Activated CD4-positive, alpha-beta T cell treated with anti-CD3 and anti-CD28 coated beads, Interleukin-2, Interleukin-4, amounts not matched to agents 100 ng/mL and 50 ng/mL, durations not matched to agents 16 hours and 8 hours (primary cell): ENCODE data around the gene VRK3.

ENCODE experiments used
- DNase-seq: peaks from one replicate; pipeline ENCODE4 v3.0.0-alpha.2; 2020; ENCODE audit warnings: low spot score

VRK3 gene

GRCh38 chr19:49956115-49956495, 69.1 kb downstream of the VRK3 start:
- DNase-seq, result no peak

GRCh38 chr19:49954933-49955332, 70.2 kb downstream of the VRK3 start:
- no peak for DNase-seq

GRCh38 chr19:49954092-49954829, 70.9 kb downstream of the VRK3 start:
- DNase-seq, result no peak

DNA sequence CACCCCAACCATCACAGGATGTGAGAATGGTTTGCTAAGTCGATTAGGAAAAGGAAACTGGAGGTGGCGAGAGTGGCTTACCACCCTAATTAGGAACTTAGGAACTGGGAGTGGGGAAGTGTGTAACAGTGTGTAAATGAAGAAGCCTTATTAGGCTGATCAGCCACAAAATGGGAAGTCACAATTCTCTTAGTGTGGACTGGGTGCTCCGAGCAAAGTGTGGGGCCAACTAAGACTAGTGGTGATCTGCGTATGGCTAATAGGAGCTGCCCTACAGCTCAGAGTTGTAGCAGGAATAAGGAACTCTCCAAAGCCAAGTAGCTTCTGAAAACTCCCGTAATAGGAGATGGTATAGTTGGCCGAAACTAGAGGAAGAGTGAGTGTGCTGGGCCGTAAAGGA, 71.8 kb downstream of the VRK3 start:
- no peak for DNase-seq

- no peak for DNase-seq
Measured at GRCh38 chr19:49952906-49953305, 72.3 kb downstream of the VRK3 start.

DNA sequence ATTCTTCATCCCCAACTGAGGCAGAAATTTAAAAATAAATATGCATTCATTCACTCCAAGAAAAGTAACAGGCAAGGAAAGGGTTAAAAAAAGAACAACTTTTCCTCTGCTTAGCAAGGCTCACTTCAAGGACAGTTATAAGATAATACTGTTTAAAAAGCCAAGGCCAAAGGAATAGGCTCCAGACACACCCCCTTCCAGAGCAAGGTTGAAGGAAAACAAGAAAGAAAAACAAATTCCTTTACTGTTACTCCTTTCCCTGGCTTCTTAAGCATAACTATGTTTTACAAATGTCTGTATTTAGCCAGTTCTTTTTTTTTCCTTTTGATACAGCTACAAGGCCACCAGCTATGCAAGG, 72.7 kb downstream of the VRK3 start:
- no peak for DNase-seq

- no peak for DNase-seq
Measured at GRCh38 chr19:49951806-49952478, 73.2 kb downstream of the VRK3 start.

DNA sequence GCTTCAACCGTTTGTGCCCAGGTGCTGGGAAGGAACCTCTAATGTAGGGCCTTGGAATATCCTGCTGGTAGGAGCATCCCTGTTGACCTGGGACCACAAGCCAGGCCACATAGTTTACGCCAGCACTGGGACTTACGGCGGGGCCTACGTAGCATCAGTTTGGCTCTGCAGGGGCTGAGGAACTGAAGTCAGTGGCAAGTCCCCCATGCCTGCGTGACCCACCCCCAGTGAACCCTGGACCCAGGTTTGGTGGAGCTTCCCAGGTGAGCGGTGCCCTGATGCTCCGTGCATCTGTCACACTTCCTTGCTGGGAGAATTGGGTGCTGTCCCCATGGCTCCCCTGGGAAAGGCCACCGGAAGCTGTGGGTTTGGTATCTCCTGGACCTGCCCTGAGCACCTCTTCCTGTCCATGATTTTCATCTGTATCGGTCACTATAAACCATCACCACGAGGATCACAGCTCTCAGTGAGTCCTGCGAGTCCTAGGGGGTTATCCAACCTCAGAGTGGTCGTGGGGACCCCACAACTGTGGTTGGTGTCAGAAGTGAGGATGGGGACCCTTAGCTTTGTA, 74.1 kb downstream of the VRK3 start:
- DNase-seq, result no peak

DNA sequence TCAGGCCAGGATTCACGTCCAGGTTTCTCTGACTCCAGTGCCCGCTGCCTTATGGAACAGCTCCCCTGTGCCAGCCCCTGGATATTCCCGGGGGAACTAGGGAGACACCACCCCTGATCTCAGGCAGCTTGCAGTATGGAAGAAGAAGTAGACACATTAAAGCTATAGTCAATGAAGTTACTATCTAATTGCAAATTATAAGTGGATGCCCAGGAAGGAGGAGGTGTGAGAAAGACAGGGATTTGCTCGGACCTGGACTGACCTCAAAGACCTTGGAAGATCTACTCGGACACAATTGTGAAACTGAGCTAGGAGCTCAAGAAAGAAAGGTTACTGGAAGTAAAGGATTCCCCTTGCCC, 74.6 kb downstream of the VRK3 start:
- no peak for DNase-seq

DNA sequence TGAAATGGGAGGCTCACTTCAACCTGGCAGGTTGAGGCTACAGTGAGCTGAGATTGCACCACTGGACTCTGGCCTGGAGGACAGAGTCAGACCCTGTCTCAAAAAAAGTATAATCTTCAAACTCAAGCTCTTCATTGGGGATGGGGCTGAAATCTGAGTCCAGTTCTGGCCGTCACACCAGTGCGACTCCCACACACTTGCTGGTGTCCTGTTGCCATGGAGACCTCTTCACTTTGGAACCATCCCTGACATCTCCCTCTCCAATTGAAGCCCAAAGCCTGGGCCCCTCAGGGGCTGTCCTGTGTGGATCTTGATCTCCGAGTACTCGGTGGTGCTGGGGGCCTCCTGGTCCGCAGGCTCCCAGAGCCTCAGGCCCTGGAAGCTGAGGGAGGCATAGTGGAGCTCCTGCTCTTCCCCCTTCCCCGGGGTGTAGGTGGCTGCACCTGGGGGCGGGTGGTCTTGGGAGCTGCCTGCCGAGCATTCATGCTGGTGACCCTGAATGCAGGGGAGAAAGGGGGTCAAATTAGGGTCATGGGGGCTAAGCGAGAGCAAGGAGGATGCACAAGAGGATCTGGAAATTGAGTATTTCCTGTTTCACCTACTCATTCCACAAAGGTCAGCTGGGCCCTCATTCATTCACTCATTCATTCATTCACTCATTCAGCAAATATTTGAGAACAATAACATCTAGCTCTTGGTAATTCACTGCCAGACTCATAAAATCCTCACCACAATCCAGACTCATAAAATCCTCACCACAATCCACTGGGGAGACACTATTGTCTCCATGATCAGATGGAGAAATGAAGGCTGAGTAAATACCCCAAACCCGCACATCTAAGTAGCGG, 75.2 kb downstream of the VRK3 start:
- no peak for DNase-seq

DNA sequence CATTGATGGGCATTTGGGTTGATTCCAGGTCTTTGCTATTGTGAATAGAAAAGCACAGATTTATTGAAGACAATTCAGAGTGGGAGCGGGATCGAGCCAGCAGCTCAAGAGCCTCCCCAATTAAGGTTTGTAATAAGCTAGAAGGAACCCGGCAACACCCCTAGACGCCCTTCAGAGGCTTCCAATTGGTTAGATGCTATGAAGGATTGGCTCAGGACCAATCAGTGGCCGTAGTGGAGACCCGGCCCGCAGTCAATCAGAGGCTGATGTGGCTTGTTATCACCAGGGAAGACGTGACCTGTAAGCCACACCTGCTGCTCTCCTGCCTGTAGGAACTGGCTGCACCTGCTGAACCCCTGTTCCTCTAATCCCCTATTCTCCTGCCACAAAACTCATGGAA, 78.8 kb downstream of the VRK3 start:
- DNase-seq, result no peak

- peak; percentile 55 for DNase-seq
Measured at GRCh38 chr19:49944567-49944966, 80.6 kb downstream of the VRK3 start.

GRCh38 chr19:49940482-49940791, 84.7 kb downstream of the VRK3 start:
- DNase-seq, result no peak

- no peak for DNase-seq
Measured at GRCh38 chr19:49939721-49940481, 85.3 kb downstream of the VRK3 start.

DNA sequence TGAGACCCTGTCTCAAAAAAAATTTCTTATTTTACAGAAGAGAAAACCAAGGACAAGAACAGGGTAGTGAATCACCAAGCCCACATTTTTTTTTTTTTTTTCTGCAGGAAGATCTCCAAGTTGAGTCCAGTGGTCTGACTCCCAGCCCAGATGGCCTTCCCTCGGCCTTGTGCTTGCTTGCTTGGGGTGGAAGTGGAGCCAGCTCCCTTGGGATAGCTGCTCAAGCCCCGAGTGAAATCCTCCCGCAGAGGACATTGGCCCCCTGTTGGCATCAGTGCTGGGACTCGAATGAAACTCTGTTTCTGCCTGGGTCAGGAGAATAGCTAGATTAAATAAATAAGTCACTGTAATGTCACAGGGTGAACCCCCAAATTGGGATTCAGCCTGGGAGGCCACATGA, 86.5 kb downstream of the VRK3 start:
- DNase-seq, result no peak

DNA sequence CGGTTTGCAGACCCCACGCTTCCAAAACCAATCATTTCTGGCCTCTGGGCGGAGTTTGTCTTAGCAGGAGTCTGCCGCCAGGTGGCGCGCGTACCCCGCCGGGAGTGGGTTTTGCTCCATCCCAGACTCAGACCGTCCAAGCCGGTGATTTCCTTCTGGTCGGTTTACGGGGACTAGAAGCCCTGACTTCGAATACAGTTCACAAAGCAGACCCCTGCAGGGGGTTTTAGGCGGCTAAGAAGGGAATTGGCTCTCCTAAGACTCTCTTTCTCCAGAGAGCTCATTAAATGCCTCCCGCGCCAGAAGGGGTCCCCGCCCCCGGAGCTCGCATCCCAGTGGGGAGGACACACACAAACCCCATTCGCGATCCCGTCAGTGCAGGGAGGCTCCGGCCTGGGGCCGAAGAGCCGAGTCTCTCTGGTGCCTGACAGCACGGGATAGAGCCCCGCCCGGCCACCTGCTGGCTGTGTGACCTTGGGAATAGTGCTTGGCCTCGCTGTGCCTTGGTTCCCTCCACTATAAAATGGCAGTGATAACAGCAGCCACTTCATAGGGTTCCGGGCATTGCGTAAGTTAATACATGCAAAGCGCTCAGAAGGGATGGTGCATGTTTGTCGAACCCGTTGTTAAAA, 87.3 kb downstream of the VRK3 start:
- peak; percentile 82 for DNase-seq

- no peak for DNase-seq
Measured at GRCh38 chr19:49936549-49936948, 88.6 kb downstream of the VRK3 start.

DNA sequence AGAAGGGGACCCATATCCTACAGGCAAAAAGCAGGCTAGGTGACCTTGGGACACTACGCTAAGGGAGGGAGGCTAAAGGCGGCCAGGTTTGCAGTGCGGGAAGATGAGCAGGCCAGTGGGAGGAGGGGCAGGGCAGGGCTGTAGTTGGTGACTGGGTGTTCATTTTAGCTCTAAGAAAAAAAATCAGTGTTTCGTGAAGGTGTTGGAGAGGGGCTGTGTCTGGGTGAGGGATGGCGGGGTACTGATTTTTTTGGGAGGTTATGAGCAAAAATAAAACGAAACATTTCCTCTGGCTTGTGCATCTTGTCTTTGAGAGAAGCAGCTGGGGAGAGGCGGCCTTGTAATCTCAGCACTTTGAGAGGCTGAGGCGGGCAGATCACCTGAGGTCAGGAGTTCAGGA, 91.5 kb downstream of the VRK3 start:
- no peak for DNase-seq

- DNase-seq, result peak; percentile 49
Measured at GRCh38 chr19:49932731-49933131, 92.4 kb downstream of the VRK3 start.

DNA sequence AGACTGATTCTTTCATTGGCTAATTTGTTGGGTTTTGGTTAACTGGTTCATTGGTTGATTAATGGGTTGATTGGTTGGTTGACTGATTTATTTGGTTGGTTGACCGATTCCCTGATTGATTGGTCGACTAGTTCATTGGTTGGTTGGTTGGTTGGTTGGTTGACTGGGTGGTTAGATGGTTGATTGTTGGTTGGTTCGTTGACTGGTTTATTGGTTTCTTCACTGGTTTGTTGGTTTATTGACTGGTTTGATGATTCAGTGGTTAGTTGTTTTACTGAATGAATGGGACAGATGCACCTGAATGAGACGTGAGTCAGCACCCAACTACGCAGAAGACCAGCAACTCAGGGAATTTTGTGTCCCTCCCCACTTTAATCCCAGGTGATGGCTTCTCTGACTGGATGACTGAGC, 93.1 kb downstream of the VRK3 start:
- DNase-seq, result peak; percentile 22

DNA sequence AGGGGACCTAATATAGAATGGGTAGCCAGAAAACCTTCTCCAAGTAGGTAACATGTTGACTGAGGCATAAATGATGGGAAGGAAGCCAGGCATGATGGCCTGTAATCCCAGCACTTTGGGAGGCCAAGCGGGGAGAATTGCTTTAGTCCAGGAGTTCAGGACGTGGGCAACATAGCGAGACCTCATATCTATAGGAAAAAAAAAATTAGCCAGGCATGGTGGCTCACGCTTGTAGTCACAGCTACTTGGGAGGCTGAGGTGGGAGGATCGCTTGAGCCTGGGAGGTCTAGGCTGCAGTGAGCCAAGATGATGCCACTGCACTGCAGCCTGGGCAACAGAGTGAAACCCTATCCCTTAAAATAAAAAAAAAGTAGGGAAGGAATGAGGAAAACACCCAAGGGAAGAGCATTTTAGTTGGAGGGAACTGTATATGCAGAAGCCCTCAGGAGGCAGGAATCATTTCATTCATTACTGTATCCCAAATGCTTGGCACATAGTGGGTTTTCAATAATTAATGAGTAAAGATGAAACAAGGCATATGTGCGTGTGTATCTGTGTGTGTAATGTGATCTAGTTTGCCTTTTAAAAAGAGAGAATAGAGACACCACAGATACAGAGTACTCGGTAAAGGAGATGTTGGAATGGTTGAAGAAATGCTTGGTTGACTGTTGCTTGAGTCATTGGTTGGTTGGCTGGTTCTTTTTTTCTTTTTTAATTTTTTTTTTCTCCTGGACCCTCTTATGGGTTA, 93.7 kb downstream of the VRK3 start:
- DNase-seq, result no peak
